ENCODE results near the gene NLGN4Y.

DNA sequence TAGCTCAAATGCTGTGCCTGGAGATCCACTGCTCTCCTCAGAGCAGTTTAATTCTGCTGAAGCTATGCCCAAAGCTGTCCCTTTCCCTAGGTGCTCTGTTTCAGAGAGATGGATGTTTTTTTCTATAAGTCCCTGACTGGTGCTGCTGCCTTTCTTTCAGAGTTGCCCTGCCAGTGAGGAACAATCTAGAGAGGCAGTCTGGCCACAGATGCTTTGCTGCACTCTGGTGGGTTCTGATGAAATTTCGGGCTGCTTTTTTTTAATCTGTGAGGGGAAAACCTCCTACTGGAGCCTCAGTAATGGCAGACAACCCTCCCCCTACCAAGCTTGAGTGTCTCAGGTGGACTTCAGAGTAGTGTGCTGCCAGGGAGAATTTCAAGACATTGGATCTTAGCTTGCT is 93.3 kb downstream of the NLGN4Y start:
- TF ChIP-seq, protein P1, sequence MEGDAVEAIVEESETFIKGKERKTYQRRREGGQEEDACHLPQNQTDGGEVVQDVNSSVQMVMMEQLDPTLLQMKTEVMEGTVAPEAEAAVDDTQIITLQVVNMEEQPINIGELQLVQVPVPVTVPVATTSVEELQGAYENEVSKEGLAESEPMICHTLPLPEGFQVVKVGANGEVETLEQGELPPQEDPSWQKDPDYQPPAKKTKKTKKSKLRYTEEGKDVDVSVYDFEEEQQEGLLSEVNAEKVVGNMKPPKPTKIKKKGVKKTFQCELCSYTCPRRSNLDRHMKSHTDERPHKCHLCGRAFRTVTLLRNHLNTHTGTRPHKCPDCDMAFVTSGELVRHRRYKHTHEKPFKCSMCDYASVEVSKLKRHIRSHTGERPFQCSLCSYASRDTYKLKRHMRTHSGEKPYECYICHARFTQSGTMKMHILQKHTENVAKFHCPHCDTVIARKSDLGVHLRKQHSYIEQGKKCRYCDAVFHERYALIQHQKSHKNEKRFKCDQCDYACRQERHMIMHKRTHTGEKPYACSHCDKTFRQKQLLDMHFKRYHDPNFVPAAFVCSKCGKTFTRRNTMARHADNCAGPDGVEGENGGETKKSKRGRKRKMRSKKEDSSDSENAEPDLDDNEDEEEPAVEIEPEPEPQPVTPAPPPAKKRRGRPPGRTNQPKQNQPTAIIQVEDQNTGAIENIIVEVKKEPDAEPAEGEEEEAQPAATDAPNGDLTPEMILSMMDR (conservative IDR thresholded peaks at IDR 0.05; ENCODE audit: low read depth, low read length) = no peak
- TF ChIP-seq EZH2 (IDR thresholded peaks at IDR 0.05; ENCODE audit: low read length, unreplicated experiment) (no peak), EZH2phosphoT487 (IDR thresholded peaks at IDR 0.05; ENCODE audit: borderline replicate concordance, low read length) (no peak)
